K562 (cell line): ENCODE data around the gene SH2D5. TPM values are rescaled to one million over a fixed set of nuclear protein-coding genes. Genes with fewer than 3 reads are reported as not detected.

ENCODE experiments used
- ATAC-seq: fragments of 200-7000 bp; cut with Tn5 transposase; 3 replicates; pipeline ENCODE4 v1.9.1; 2020; ENCODE audit warnings: moderate library complexity
- BruUV-seq: library from RNA; stranded (reverse); fragments of 400-500 nt; replicated peaks from 2 replicates; lab custom pipeline; 2021; lab: Mats Ljungman, UMichigan
- CTCF ChIA-PET: fragments of 300-600 bp; formaldehyde crosslinking; extraction: SDS; loops from one replicate; lab custom pipeline; 2021; ENCODE audit warnings: low intra/inter-chr PET ratio; lab: Yijun Ruan, JAX
- POLR2A ChIA-PET: fragments of 300-600, 350-650 bp; sonication (Branson Sonifier 250); formaldehyde crosslinking; extraction: SDS; loops from one replicate; lab custom pipeline; 2021; ENCODE audit warnings: antibody characterized with exemption, inconsistent platforms; lab: Yijun Ruan, JAX
- DNase-seq, 4 experiments: peaks; one replicate each; pipeline versions ENCODE4 v3.0.0 to v3.0.0-alpha.2; 2011 to 2018; ENCODE audit warnings: low spot score in 3 of 4, mixed read lengths in 3 of 4; ENCODE audit errors: extremely low read depth in 1 of 4
- FAIRE-seq: peaks from 2 replicates; lab custom pipeline; 2011; peaks lifted over from hg19 to GRCh38; lab: Jason Lieb, UNC
- H2AFZ ChIP-seq: 2 replicates; pipeline ENCODE4 v1.6.0; 2011; ENCODE audit warnings: low read depth, low read length, control low read depth, inconsistent platforms
- H3K27ac ChIP-seq: fragments of 200-600 bp; 3 replicates; pipeline ENCODE4 v1.8.0; 2011; ENCODE audit warnings: low read depth, mild to moderate bottlenecking, control low read depth, inconsistent platforms, low read length, moderate library complexity, mixed read lengths; ENCODE audit errors: extremely low read depth
- H3K27me3 ChIP-seq, 2 experiments: fragments of 300-600 bp in 1 of 2; 2 replicates in 1 of 2; 3 replicates in 1 of 2; pipeline versions ENCODE4 v1.6.0 to v1.8.0; 2011; ENCODE audit warnings: inconsistent platforms in 2 of 2, low read length in 2 of 2, mild to moderate bottlenecking in 1 of 2, mixed read lengths in 1 of 2, moderate library complexity in 1 of 2; ENCODE audit not compliant: control insufficient read depth in 2 of 2, insufficient read depth in 2 of 2
- H3K36me3 ChIP-seq: fragments of 300-600 bp; 3 replicates; pipeline ENCODE4 v1.8.0; 2011; ENCODE audit warnings: mild to moderate bottlenecking, low read length, inconsistent platforms; ENCODE audit not compliant: control insufficient read depth, insufficient read depth
- H3K4me1 ChIP-seq, 2 experiments: fragments of 200-600 bp in 1 of 2; replicated peaks in 1 of 2; 2 replicates in 1 of 2; 3 replicates in 1 of 2; pipeline versions ENCODE4 v1.5.1 to v1.8.0; 2011; ENCODE audit warnings: inconsistent platforms in 2 of 2, low read length in 2 of 2, mild to moderate bottlenecking in 1 of 2, mixed read lengths in 1 of 2, moderate library complexity in 1 of 2; ENCODE audit not compliant: control insufficient read depth in 2 of 2, insufficient read depth in 2 of 2
- H3K4me2 ChIP-seq: 2 replicates; pipeline ENCODE4 v1.6.1; 2011; ENCODE audit warnings: low read length, control low read depth, inconsistent platforms, mixed read lengths; ENCODE audit not compliant: insufficient read depth
- H3K4me3 ChIP-seq: fragments of 200-600 bp; sonication (generic), shearing (Covaris generic); 2 replicates; pipeline ENCODE4 v1.5.1; 2016; ENCODE audit warnings: control low read depth, inconsistent platforms
- H3K79me2 ChIP-seq: fragments of 200-600 bp; 3 replicates; pipeline ENCODE4 v1.8.0; 2011; ENCODE audit warnings: low read length, inconsistent platforms; ENCODE audit not compliant: control insufficient read depth, insufficient read depth
- H3K9ac ChIP-seq, 2 experiments: 2 replicates each; pipeline versions ENCODE4 v1.6.0 to v1.6.1; 2011; ENCODE audit warnings: low read depth in 2 of 2, low read length in 2 of 2, control low read depth in 1 of 2, inconsistent platforms in 1 of 2, mild to moderate bottlenecking in 1 of 2, mixed read lengths in 1 of 2; ENCODE audit not compliant: insufficient read depth in 1 of 2
- H3K9me1 ChIP-seq: one replicate; pipeline ENCODE4 v1.6.0; 2011; ENCODE audit warnings: inconsistent platforms, mild to moderate bottlenecking, low read length, moderate library complexity; ENCODE audit not compliant: control insufficient read depth, insufficient read depth
- H3K9me3 ChIP-seq: replicated peaks from 2 replicates; pipeline ENCODE4 v1.5.1; 2011; ENCODE audit warnings: low read depth, low read length, inconsistent platforms; ENCODE audit not compliant: control insufficient read depth, insufficient read depth
- H4K20me1 ChIP-seq: replicated peaks from 2 replicates; pipeline ENCODE4 v1.6.1; 2011; ENCODE audit warnings: low read length, inconsistent platforms, mixed read lengths; ENCODE audit not compliant: control insufficient read depth, insufficient read depth
- CCNT2 ChIP-seq: IDR thresholded peaks from 2 replicates; pipeline ENCODE4 v1.6.1; 2011; ENCODE audit warnings: borderline replicate concordance, low read depth, mild to moderate bottlenecking, moderate library complexity, mixed read lengths, low read length; ENCODE audit not compliant: insufficient read length; ENCODE audit errors: extremely low read depth
- CREB1 ChIP-seq, 2 experiments: sonication (generic) in 1 of 2; formaldehyde crosslinking in 1 of 2; IDR thresholded peaks; 2 replicates each; pipeline versions ENCODE4 v1.6.1 to v1.8.0; 2012 to 2022; ENCODE audit warnings: inconsistent platforms in 1 of 2, mild to moderate bottlenecking in 1 of 2, missing genetic modification reagents in 1 of 2, moderate library complexity in 1 of 2
- EHMT2 ChIP-seq: fragments of 450-650 bp; IDR thresholded peaks from 2 replicates; pipeline ENCODE4 v1.6.1; 2018; ENCODE audit warnings: antibody characterized with exemption
- LARP7 ChIP-seq: fragments of 450-650 bp; IDR thresholded peaks from 2 replicates; pipeline ENCODE4 v1.6.1; 2016
- MAZ ChIP-seq, 2 experiments: fragments of 450-650 bp in 1 of 2; sonication (generic) in 1 of 2; formaldehyde crosslinking; IDR thresholded peaks in 1 of 2; conservative IDR thresholded peaks in 1 of 2; 2 replicates each; pipeline versions ENCODE4 v1.4.0 to v1.5.0; 2020; ENCODE audit warnings: mild to moderate bottlenecking in 1 of 2, missing genetic modification reagents in 1 of 2
- NRF1 ChIP-seq, 2 experiments: fragments of 450-650 bp; IDR thresholded peaks in 1 of 2; conservative IDR thresholded peaks in 1 of 2; 2 replicates each; pipeline ENCODE4 v1.6.1; 2014; ENCODE audit warnings: mild to moderate bottlenecking in 2 of 2
- PHF8 ChIP-seq: fragments of 200-600 bp; sonication (generic); IDR thresholded peaks from 2 replicates; pipeline ENCODE4 v1.6.1; 2012; ENCODE audit warnings: mixed run types, mild to moderate bottlenecking, inconsistent platforms, low read length, moderate library complexity, borderline replicate concordance
- RB1 ChIP-seq: fragments of 450-650 bp; IDR thresholded peaks from 2 replicates; pipeline ENCODE4 v1.6.1; 2017; ENCODE audit warnings: low read depth, mild to moderate bottlenecking
- SIN3B ChIP-seq: fragments of 450-650 bp; IDR thresholded peaks from 2 replicates; pipeline ENCODE4 v1.6.1; 2017; ENCODE audit warnings: low read depth, mild to moderate bottlenecking, moderate library complexity
- TEAD1 ChIP-seq, 2 experiments: fragments of 450-650 bp in 1 of 2; sonication (generic) in 1 of 2; formaldehyde crosslinking; IDR thresholded peaks; 2 replicates each; pipeline versions ENCODE4 v1.4.0 to v1.8.0; 2020 to 2022; ENCODE audit warnings: mild to moderate bottlenecking in 2 of 2, missing genetic modification reagents in 1 of 2
- U2AF1 ChIP-seq: fragments of 200-400 bp; formaldehyde crosslinking; optimal IDR thresholded peaks from 2 replicates; pipeline ENCODE3; 2017; ENCODE audit warnings: mild to moderate bottlenecking, low read depth, low read length, moderate library complexity
- XRCC3 ChIP-seq: fragments of 450-650 bp; IDR thresholded peaks from 2 replicates; pipeline ENCODE4 v1.6.1; 2017; ENCODE audit warnings: mild to moderate bottlenecking, moderate library complexity
- ZBTB1 ChIP-seq: sonication (generic); formaldehyde crosslinking; IDR thresholded peaks from 2 replicates; pipeline ENCODE4 v1.8.1; 2023; ENCODE audit warnings: missing genetic modification reagents, low read depth, mild to moderate bottlenecking, borderline replicate concordance
- ZBTB7A ChIP-seq: IDR thresholded peaks from 2 replicates; pipeline ENCODE4 v1.6.1; 2011; ENCODE audit warnings: low read depth, mild to moderate bottlenecking, low read length, moderate library complexity, borderline replicate concordance; ENCODE audit not compliant: control insufficient read depth
- ZKSCAN8 ChIP-seq: fragments of 200-800 bp; sonication (Bioruptor generic); IDR thresholded peaks from 2 replicates; pipeline ENCODE4 v1.6.1; 2016; ENCODE audit warnings: missing genetic modification characterization, missing compliant biosample characterization
- WGBS: fragments of 100-300 bp; shearing (Covaris generic); methylation state at CpG from one replicate; pipeline ENCODE4 v1.1.6; 2016; ENCODE audit warnings: low coverage, mixed read lengths; ENCODE audit not compliant: insufficient coverage; ENCODE audit errors: missing lambda C conversion rate; 5-methylcytosine and 5-hydroxymethylcytosine counted together
- in situ Hi-C: fragments of 300-500 bp; cut with MboI; formaldehyde crosslinking; loops from 4 replicates; pipeline ENCODE4 v1.15.0; 2018; ENCODE audit warnings: inconsistent platforms, mixed read lengths
- intact Hi-C: fragments of 100-400 bp; cut with micrococcal nuclease; formaldehyde crosslinking; loops from 2 replicates; pipeline ENCODE4 v1.14.2; 2022
- polyA plus RNA-seq, 8 experiments: library from polyadenylated mRNA; depleted of rRNA in 4 of 8; stranded (reverse) in 5 of 8; unstranded in 3 of 8; fragments of >200 nt; fragmentation: Nextera tagmentation in 2 of 8; fragmentation: Illumina TruSeq in 1 of 8; extraction: Ambion mirVana in 2 of 8; extraction: Trizol in 1 of 8; gene quantifications; 2 replicates each; pipeline versions ENCODE4 v1.2.1 to v1.2.3, GENCODE V29; 2011 to 2014; ENCODE audit warnings: inconsistent platforms in 1 of 8, missing spikeins in 1 of 8
- total RNA-seq, 7 experiments: library from RNA; depleted of rRNA in 6 of 7; stranded (reverse); fragments of >200 nt in 6 of 7; fragmentation: Illumina TruSeq in 2 of 7; extraction: Trizol in 2 of 7; gene quantifications; 2 replicates each; pipeline versions ENCODE4 v1.2.1 to v1.2.3, GENCODE V29; 2011 to 2021; ENCODE audit warnings: low replicate concordance in 1 of 7
- TF ChIP-seq, protein P1 (sequence below), 2 experiments: fragments of 250-450 bp in 1 of 2; fragments of 450-650 bp in 1 of 2; sonication (Bioruptor Pico) in 1 of 2; IDR thresholded peaks; 2 replicates each; pipeline versions ENCODE4 v1.6.1 to v1.8.0; 2016 to 2021; ENCODE audit warnings: mild to moderate bottlenecking in 2 of 2, moderate library complexity in 2 of 2, missing compliant biosample characterization in 1 of 2, missing genetic modification characterization in 1 of 2
- TF ChIP-seq, protein P2 (sequence below): fragments of 450-650 bp; conservative IDR thresholded peaks from 2 replicates; pipeline ENCODE4 v1.6.1; 2016; ENCODE audit warnings: missing genetic modification characterization, low read depth, mild to moderate bottlenecking, control low read depth, missing compliant biosample characterization

The SH2D5 gene
- total and polyA plus RNA-seq, 9 of the 15 experiments (the other 6 are each of a cell fraction or from before 2014, with no cell fraction given) = 0.06 to 0.11 TPM; not detected in 7

- CTCF ChIA-PET = interaction anchor here (0.6 kb wide), 1 partner anchor 16 kb away, joined by 3 read pairs; no protein-coding TSS in a partner anchor
- Histone ChIP-seq H3K36me3 (no peaks in the 10 kb centered on the region), H4K20me1 (peaks cover 17% of the 10 kb centered on the region; the same call in 1 of the 2 replicates), H3K9me3 (no peaks in the 10 kb centered on the region), H3K27ac (no peak within 1 kb of the TSS), H3K4me3 (peak within 1 kb of the TSS; percentile 48), H2AFZ (peak within 1 kb of the TSS; percentile 90), H3K4me1 (peaks cover 0 to 44% of the 10 kb centered on the region in 2 experiments; a peak in 2 of 5 replicates), H3K9me1 (no peaks in the 10 kb centered on the region), H3K79me2 (no peaks in the 10 kb centered on the region), H3K9ac (peak within 1 kb of the TSS in 1 of 2 experiments; percentile 92; a peak in 3 of 4 replicates), H3K4me2 (peak within 1 kb of the TSS; percentile 67), H3K27me3 (peaks cover 23 to 61% of the 10 kb centered on the region in 2 experiments; a peak in 4 of 5 replicates)
- 1% methylated on average over 71 of the region's 112 CpGs for WGBS
- in situ Hi-C loops (no loop called here), intact Hi-C loops (no loop called here)
- ATAC-seq = peak; percentile 87
- DNase-seq = peak; percentile 87 to 96 (median 92)
- FAIRE-seq = no peak
- BruUV-seq = no TSS peak
- POLR2A ChIA-PET = interaction anchor here (0.6 to 2.1 kb wide), 7 partner anchors 10 to 393 kb away, joined by 3 to 9 read pairs (median 4); no protein-coding TSS in a partner anchor
- TF ChIP-seq CREB1 (IDR thresholded peaks at IDR 0.05) (0 out of 2 replicates have a peak, but pooled peaks have one; percentile 25), CREB1 (CRISPR knock-in tag; IDR thresholded peaks at IDR 0.05) (peak; percentile 67), SIN3B (peak; percentile 59; the same call in 1 of the 2 replicates), NRF1 (conservative IDR thresholded peaks at IDR 0.05 in 1 of 2, IDR thresholded peaks at IDR 0.05 in 1 of 2) (peak; percentile 53 to 61), ZKSCAN8 (CRISPR knock-in tag) (no peak), PHF8 (0 out of 2 replicates have a peak, but pooled peaks have one; percentile 9), EHMT2 (peak; percentile 95), ZBTB7A (peak; percentile 51; the same call in 1 of the 2 replicates), XRCC3 (no peak), TEAD1 (CRISPR knock-in tag; IDR thresholded peaks at IDR 0.05) (0 out of 4 replicates have a peak, but pooled peaks of 1 of the 2 experiments have one; percentile 19), U2AF1 (no peak), LARP7 (no peak), MAZ (CRISPR knock-in tag; conservative IDR thresholded peaks at IDR 0.05 in 1 of 2, IDR thresholded peaks at IDR 0.05 in 1 of 2) (0 out of 4 replicates have a peak, but pooled peaks of 1 of the 2 experiments have one; percentile 39), ZBTB1 (CRISPR knock-in tag) (peak; percentile 99), RB1 (peak; percentile 59; the same call in 1 of the 2 replicates), CCNT2 (peak; percentile 20)
- TF ChIP-seq, protein P1, sequence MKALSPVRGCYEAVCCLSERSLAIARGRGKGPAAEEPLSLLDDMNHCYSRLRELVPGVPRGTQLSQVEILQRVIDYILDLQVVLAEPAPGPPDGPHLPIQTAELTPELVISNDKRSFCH (CRISPR knock-in tag; IDR thresholded peaks at IDR 0.05) = no peak
- TF ChIP-seq, protein P1 (tag; IDR thresholded peaks at IDR 0.05) = peak; percentile 41; the same call in 1 of the 2 replicates
- TF ChIP-seq, protein P2, sequence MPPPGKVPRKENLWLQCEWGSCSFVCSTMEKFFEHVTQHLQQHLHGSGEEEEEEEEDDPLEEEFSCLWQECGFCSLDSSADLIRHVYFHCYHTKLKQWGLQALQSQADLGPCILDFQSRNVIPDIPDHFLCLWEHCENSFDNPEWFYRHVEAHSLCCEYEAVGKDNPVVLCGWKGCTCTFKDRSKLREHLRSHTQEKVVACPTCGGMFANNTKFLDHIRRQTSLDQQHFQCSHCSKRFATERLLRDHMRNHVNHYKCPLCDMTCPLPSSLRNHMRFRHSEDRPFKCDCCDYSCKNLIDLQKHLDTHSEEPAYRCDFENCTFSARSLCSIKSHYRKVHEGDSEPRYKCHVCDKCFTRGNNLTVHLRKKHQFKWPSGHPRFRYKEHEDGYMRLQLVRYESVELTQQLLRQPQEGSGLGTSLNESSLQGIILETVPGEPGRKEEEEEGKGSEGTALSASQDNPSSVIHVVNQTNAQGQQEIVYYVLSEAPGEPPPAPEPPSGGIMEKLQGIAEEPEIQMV = peak; percentile 89
These were observed 14.8 kb downstream of the SH2D5 start, which contains the start of gene KIF17 for GRCh38 chr1:20717452-20718342. Gene KIF17, minus strand, starts transcription at chr1:20718007. Its CDS starts 301 bp downstream, at chr1:20717706.
